HFFc6 (cell line): ENCODE measurements around the gene ADNP. TPM values are rescaled to one million over a fixed set of nuclear protein-coding genes. Genes with fewer than 3 reads are reported as not detected.

Experiments
- DNase-seq: peaks from one replicate; pipeline ENCODE4 v3.0.0-alpha.2; 2018
- H3K27ac Mint-ChIP-seq: 2 replicates; pipeline ENCODE4 v1.8.0; 2020; ENCODE audit warnings: mild to moderate bottlenecking, mixed read lengths
- H3K27me3 Mint-ChIP-seq: 2 replicates; pipeline ENCODE4 v1.8.0; 2021; ENCODE audit warnings: mild to moderate bottlenecking, moderate library complexity, mixed read lengths; ENCODE audit not compliant: insufficient read depth
- H3K36me3 Mint-ChIP-seq: 2 replicates; pipeline ENCODE4 v1.8.0; 2021; ENCODE audit warnings: low read depth, mixed read lengths
- H3K4me1 Mint-ChIP-seq: 2 replicates; pipeline ENCODE4 v1.8.0; 2020; ENCODE audit warnings: low read depth, mixed read lengths
- H3K4me3 Mint-ChIP-seq: 2 replicates; pipeline ENCODE4 v1.8.0; 2020; ENCODE audit warnings: mild to moderate bottlenecking, moderate library complexity, mixed read lengths
- H3K9me3 Mint-ChIP-seq: 2 replicates; pipeline ENCODE4 v1.8.0; 2020; ENCODE audit warnings: mild to moderate bottlenecking, mixed read lengths
- CTCF ChIP-seq: fragments of 200-600 bp; sonication (generic); IDR thresholded peaks from 2 replicates; pipeline ENCODE4 v1.5.0; 2021; ENCODE audit warnings: antibody characterized with exemption, mild to moderate bottlenecking
- total RNA-seq, 6 experiments: library from RNA; stranded (reverse); fragmentation: NEBNext Ultra II Directional; extraction: Animal tissue kit (Norgen Biotek cat#: 25700); gene quantifications; 2 replicates in 1 of 6; 3 replicates in 5 of 6; pipeline ENCODE4 v1.2.3, GENCODE V29; 2021

The ADNP gene
- total RNA-seq, 6 experiments from 2014 or later: 56.5 to 68.8 (median 57.3) TPM

DNA sequence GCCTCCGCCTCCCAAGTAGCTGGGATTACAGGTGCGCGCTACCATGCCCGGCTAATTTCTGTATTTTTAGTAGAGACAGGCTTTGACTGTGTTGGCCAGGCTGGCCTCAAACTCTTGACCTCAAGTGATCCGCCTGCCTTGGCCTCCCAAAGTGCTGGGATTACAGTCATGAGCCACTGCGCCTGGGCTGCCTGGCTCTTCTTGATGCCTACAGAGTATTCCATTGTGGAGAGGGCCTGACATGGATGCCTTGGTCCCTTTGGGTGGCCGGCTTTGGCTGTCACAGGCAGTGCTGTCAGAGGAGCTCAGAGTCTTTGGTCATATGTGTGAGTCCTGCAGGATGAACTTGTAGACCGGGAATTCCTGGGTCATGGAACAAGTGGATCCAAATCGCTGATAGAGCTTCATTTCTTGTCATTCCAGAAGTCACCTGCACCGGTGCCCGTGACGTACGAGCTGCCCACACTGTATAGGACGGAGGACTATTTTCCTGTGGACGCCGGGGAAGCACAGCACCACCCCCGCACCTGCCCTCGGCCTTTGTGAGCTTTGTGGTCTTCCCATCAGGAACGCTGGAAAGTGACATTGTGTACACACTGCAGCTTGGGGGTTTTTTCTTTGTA lies 55.1 kb downstream of the ADNP start:
- no peak for TF ChIP-seq CTCF
- H3K4me3 Mint-ChIP-seq: no peak overlapping the region
- no peaks in the 10 kb centered on the region for H3K36me3 Mint-ChIP-seq
- no peak overlapping the region for H3K27ac Mint-ChIP-seq
- no peaks in the 10 kb centered on the region for H3K4me1 Mint-ChIP-seq
- H3K9me3 Mint-ChIP-seq: no peaks in the 10 kb centered on the region
- no peaks in the 10 kb centered on the region; the same call in 1 of the 2 replicates for H3K27me3 Mint-ChIP-seq
- no peak for DNase-seq

- H3K4me1 Mint-ChIP-seq: no peaks in the 10 kb centered on the region
- no peaks in the 10 kb centered on the region for H3K36me3 Mint-ChIP-seq
- H3K27ac Mint-ChIP-seq: no peak overlapping the region
- H3K27me3 Mint-ChIP-seq: no peaks in the 10 kb centered on the region; the same call in 1 of the 2 replicates
- TF ChIP-seq CTCF: no peak
- no peaks in the 10 kb centered on the region for H3K9me3 Mint-ChIP-seq
- no peak for DNase-seq
- H3K4me3 Mint-ChIP-seq: no peak overlapping the region
Observed at GRCh38 chr20:50874758-50875665, 56.2 kb downstream of the ADNP start.

- TF ChIP-seq CTCF: no peak
- DNase-seq: no peak
- Mint-ChIP-seq H3K27ac (no peak overlapping the region), H3K4me3 (no peak overlapping the region), H3K9me3 (no peaks in the 10 kb centered on the region), H3K36me3 (no peaks in the 10 kb centered on the region), H3K27me3 (no peaks in the 10 kb centered on the region; the same call in 1 of the 2 replicates), H3K4me1 (no peaks in the 10 kb centered on the region)
Observed at GRCh38 chr20:50874111-50874757, 57.0 kb downstream of the ADNP start.

- TF ChIP-seq CTCF: no peak
- Mint-ChIP-seq H3K36me3 (no peaks in the 10 kb centered on the region), H3K27ac (no peak overlapping the region), H3K9me3 (no peaks in the 10 kb centered on the region), H3K27me3 (no peaks in the 10 kb centered on the region; the same call in 1 of the 2 replicates), H3K4me3 (no peak overlapping the region), H3K4me1 (no peaks in the 10 kb centered on the region)
- no peak for DNase-seq
Observed at GRCh38 chr20:50873585-50873984, 57.7 kb downstream of the ADNP start.

GRCh38 chr20:50872560-50873425 lies 58.4 kb downstream of the ADNP start:
- H3K9me3 Mint-ChIP-seq: no peaks in the 10 kb centered on the region
- no peaks in the 10 kb centered on the region for H3K36me3 Mint-ChIP-seq
- no peaks in the 10 kb centered on the region for H3K4me1 Mint-ChIP-seq
- no peaks in the 10 kb centered on the region; the same call in 1 of the 2 replicates for H3K27me3 Mint-ChIP-seq
- no peak overlapping the region for H3K4me3 Mint-ChIP-seq
- H3K27ac Mint-ChIP-seq: no peak overlapping the region
- no peak for TF ChIP-seq CTCF
- DNase-seq: no peak
